ENCODE measurements around the gene CCDC85B.

GRCh38 chr11:65928667-65929066 lies 38.2 kb downstream of the CCDC85B start:
- TF ChIP-seq POLR2A (IDR thresholded peaks at IDR 0.05; ENCODE audit: low read depth, low read length) (no peak), POLR2AphosphoS5 (IDR thresholded peaks at IDR 0.05; ENCODE audit: low read depth, low read length) (no peak)

Data from GM12892 (cell line).